ENCODE measurements around the gene SLC26A4. TPM values are rescaled to one million over a fixed set of nuclear protein-coding genes. Genes with fewer than 3 reads are reported as not detected.
A peak's percentile ranks its signal among the peaks of the same experiment; 100 is the strongest.

SLC26A4 gene
- total and polyA plus RNA-seq, 9 of the 15 experiments (the other 6 are each of a cell fraction or from before 2014, with no cell fraction given), result 0.09 to 1.2 (median 0.33) TPM

DNA sequence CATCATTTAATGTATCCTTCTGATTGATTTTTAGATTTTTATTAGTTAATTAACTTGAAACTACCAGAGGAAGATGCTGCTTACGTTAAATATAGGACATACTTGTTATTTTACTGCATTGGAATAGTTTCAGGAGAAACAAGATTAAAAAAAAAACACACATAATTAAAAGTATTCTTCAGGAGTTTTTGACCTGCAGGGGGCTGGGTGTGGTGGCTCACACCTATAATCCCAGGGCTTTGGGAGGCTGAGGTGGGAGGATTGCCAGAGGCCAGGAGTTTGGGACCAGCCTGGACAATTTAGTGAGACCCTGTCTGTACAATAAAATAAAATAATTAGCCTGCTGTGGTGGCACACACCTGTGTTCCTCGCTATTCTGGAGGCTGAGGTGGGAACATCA, 94.0 kb downstream of the SLC26A4 start:
- Histone ChIP-seq H3K79me2 (ENCODE audit: control insufficient read depth, insufficient read depth, low read length) (peaks cover 9% of the 10 kb centered on the region; the same call in 2 of the 3 replicates), H3K9me3 (replicated peaks; ENCODE audit: control insufficient read depth, insufficient read depth, low read depth, low read length) (no peaks in the 10 kb centered on the region), H3K4me1 (replicated peaks in 1 of 2; ENCODE audit: control insufficient read depth in 2 of 2, insufficient read depth in 2 of 2, low read length in 2 of 2) (no peaks in the 10 kb centered on the region), H3K4me2 (ENCODE audit: insufficient read depth, low read length) (no peak overlapping the region), H3K9ac (ENCODE audit: insufficient read depth in 1 of 2, low read depth in 2 of 2, low read length in 2 of 2) (no peak overlapping the region), H4K20me1 (replicated peaks; ENCODE audit: control insufficient read depth, insufficient read depth, low read length) (no peaks in the 10 kb centered on the region), H2AFZ (ENCODE audit: low read depth, low read length) (no peak overlapping the region), H3K36me3 (ENCODE audit: control insufficient read depth, insufficient read depth, low read length) (peaks cover 92% of the 10 kb centered on the region), H3K9me1 (ENCODE audit: control insufficient read depth, insufficient read depth, low read length) (no peaks in the 10 kb centered on the region), H3K27me3 (ENCODE audit: control insufficient read depth in 2 of 2, insufficient read depth in 2 of 2, low read length in 2 of 2) (no peaks in the 10 kb centered on the region), H3K27ac (ENCODE audit: extremely low read depth, low read depth, low read length) (no peak overlapping the region), H3K4me3 (no peak overlapping the region)
- no TSS peak for BruUV-seq (replicated peaks)
- CTCF ChIA-PET (ENCODE audit: low intra/inter-chr PET ratio), result no interaction called here
- POLR2A ChIA-PET, result interaction anchor here (1.9 kb wide), 1 partner anchor 11 kb away, joined by 14 read pairs; the partner anchor contains the start of gene CBLL1
- intact Hi-C loops (cut with micrococcal nuclease), result no loop called here
- in situ Hi-C loops (cut with MboI), result no loop called here
- FAIRE-seq (no peak), DNase-seq (ENCODE audit: extremely low read depth in 1 of 4, low spot score in 3 of 4) (no peak), ATAC-seq (no peak)
- TF ChIP-seq, protein P1, sequence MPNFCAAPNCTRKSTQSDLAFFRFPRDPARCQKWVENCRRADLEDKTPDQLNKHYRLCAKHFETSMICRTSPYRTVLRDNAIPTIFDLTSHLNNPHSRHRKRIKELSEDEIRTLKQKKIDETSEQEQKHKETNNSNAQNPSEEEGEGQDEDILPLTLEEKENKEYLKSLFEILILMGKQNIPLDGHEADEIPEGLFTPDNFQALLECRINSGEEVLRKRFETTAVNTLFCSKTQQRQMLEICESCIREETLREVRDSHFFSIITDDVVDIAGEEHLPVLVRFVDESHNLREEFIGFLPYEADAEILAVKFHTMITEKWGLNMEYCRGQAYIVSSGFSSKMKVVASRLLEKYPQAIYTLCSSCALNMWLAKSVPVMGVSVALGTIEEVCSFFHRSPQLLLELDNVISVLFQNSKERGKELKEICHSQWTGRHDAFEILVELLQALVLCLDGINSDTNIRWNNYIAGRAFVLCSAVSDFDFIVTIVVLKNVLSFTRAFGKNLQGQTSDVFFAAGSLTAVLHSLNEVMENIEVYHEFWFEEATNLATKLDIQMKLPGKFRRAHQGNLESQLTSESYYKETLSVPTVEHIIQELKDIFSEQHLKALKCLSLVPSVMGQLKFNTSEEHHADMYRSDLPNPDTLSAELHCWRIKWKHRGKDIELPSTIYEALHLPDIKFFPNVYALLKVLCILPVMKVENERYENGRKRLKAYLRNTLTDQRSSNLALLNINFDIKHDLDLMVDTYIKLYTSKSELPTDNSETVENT (CRISPR knock-in tag; IDR thresholded peaks at IDR 0.05), result no peak
- TF ChIP-seq SPI1 (IDR thresholded peaks at IDR 0.05; ENCODE audit: borderline replicate concordance, low read depth, low read length) (no peak), KDM1A (IDR thresholded peaks at IDR 0.05) (no peak), HDAC8 (tag; IDR thresholded peaks at IDR 0.05) (no peak), RAD51 (IDR thresholded peaks at IDR 0.05; ENCODE audit: borderline replicate concordance, low read depth) (no peak), PHB2 (IDR thresholded peaks at IDR 0.05; ENCODE audit: low read depth) (no peak), CSDE1 (IDR thresholded peaks at IDR 0.05) (no peak), KLF1 (tag; IDR thresholded peaks at IDR 0.05) (0 out of 2 replicates have a peak, but pooled peaks have one; percentile 21), ELF2 (CRISPR knock-in tag; IDR thresholded peaks at IDR 0.05) (no peak), ZNF121 (CRISPR knock-in tag; conservative IDR thresholded peaks at IDR 0.05) (0 out of 2 replicates have a peak, but pooled peaks have one; percentile 59)
- TF ChIP-seq, protein P2, sequence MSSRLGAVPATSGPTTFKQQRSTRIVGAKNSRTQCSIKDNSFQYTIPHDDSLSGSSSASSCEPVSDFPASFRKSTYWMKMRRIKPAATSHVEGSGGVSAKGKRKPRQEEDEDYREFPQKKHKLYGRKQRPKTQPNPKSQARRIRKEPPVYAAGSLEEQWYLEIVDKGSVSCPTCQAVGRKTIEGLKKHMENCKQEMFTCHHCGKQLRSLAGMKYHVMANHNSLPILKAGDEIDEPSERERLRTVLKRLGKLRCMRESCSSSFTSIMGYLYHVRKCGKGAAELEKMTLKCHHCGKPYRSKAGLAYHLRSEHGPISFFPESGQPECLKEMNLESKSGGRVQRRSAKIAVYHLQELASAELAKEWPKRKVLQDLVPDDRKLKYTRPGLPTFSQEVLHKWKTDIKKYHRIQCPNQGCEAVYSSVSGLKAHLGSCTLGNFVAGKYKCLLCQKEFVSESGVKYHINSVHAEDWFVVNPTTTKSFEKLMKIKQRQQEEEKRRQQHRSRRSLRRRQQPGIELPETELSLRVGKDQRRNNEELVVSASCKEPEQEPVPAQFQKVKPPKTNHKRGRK (tag; IDR thresholded peaks at IDR 0.05), result 0 out of 2 replicates have a peak, but pooled peaks have one; percentile 10
- TF ChIP-seq, protein P3, sequence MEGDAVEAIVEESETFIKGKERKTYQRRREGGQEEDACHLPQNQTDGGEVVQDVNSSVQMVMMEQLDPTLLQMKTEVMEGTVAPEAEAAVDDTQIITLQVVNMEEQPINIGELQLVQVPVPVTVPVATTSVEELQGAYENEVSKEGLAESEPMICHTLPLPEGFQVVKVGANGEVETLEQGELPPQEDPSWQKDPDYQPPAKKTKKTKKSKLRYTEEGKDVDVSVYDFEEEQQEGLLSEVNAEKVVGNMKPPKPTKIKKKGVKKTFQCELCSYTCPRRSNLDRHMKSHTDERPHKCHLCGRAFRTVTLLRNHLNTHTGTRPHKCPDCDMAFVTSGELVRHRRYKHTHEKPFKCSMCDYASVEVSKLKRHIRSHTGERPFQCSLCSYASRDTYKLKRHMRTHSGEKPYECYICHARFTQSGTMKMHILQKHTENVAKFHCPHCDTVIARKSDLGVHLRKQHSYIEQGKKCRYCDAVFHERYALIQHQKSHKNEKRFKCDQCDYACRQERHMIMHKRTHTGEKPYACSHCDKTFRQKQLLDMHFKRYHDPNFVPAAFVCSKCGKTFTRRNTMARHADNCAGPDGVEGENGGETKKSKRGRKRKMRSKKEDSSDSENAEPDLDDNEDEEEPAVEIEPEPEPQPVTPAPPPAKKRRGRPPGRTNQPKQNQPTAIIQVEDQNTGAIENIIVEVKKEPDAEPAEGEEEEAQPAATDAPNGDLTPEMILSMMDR (IDR thresholded peaks at IDR 0.05 in 2 of 3, conservative IDR thresholded peaks at IDR 0.05 in 1 of 3; ENCODE audit: insufficient read depth in 2 of 3, low read depth in 1 of 3, low read length in 3 of 3), result peak in 1 of 3 experiments; percentile 30; a peak in 3 of 6 replicates
- 91% methylated on average over 2 of the region's 2 CpGs for WGBS (ENCODE audit: insufficient coverage, low coverage, missing lambda C conversion rate)
